ENCODE data around the gene RXRA. TPM values are rescaled to one million over a fixed set of nuclear protein-coding genes. Genes with fewer than 3 reads are reported as not detected.

Gene RXRA
- polyA plus RNA-seq, 1 of the 3 experiments (the other 2 are of a cell fraction), result 7.6 TPM

DNA sequence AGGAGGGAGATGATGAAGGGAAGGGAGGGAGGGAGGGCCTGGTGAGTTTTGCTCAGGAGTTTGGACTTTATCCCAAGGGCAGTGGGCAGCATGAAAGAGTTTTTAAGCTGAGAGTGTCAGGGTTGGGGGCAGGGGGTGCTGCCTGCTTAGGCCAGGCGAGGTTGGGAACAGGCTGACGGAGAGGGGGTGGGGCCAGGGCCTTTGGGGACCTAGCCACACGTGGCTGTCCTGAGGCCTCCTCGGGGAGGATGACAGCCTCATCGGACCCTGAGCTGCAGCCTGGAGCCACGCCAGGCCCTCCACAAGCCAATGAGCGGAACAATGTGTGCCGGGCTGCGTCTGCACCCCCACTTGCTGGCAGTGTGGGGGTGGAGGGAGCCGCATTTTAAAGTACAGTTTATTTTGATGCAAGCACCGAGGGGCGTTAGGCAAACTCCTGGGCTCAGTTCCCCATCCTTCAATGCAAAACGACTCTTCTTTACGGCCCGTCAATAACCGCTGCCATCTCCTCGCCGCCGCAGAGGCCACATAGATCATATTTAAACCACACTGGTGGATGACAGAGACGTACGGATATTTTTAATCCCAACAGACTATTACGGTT is 5.3 kb upstream of the RXRA start:
- H3K4me3 ChIP-seq (ENCODE audit: low read depth in 2 of 2, low read length in 1 of 2), result no peak overlapping the region
- TF ChIP-seq JUND (IDR thresholded peaks at IDR 0.05) (no peak), CTCF (IDR thresholded peaks at IDR 0.05) (no peak), GATA2 (CRISPR knock-in tag; IDR thresholded peaks at IDR 0.05) (no peak), FOXJ3 (CRISPR knock-in tag; IDR thresholded peaks at IDR 0.05) (no peak), USF2 (IDR thresholded peaks at IDR 0.05; ENCODE audit: borderline replicate concordance, low read depth, low read length) (no peak), ELF1 (IDR thresholded peaks at IDR 0.05) (no peak), PBX3 (IDR thresholded peaks at IDR 0.05) (no peak), GABPA (IDR thresholded peaks at IDR 0.05; ENCODE audit: low read depth) (no peak), MXI1 (IDR thresholded peaks at IDR 0.05; ENCODE audit: low read depth, low read length) (no peak), NFIC (IDR thresholded peaks at IDR 0.05; ENCODE audit: borderline replicate concordance) (no peak), MAX (IDR thresholded peaks at IDR 0.05; ENCODE audit: low read depth) (no peak), TCF12 (IDR thresholded peaks at IDR 0.05) (no peak), RXRA (IDR thresholded peaks at IDR 0.05; ENCODE audit: borderline replicate concordance, low read depth) (no peak), POLR2AphosphoS5 (IDR thresholded peaks at IDR 0.05; ENCODE audit: low read depth, low read length) (no peak), RAD21 (IDR thresholded peaks at IDR 0.05; ENCODE audit: low read length) (no peak), TEAD4 (IDR thresholded peaks at IDR 0.05; ENCODE audit: borderline replicate concordance, insufficient read depth) (no peak), EZH2phosphoT487 (IDR thresholded peaks at IDR 0.05; ENCODE audit: borderline replicate concordance, low read depth) (no peak), SIN3A (IDR thresholded peaks at IDR 0.05; ENCODE audit: borderline replicate concordance, low read depth, low read length) (no peak)
- TF ChIP-seq, protein P1, sequence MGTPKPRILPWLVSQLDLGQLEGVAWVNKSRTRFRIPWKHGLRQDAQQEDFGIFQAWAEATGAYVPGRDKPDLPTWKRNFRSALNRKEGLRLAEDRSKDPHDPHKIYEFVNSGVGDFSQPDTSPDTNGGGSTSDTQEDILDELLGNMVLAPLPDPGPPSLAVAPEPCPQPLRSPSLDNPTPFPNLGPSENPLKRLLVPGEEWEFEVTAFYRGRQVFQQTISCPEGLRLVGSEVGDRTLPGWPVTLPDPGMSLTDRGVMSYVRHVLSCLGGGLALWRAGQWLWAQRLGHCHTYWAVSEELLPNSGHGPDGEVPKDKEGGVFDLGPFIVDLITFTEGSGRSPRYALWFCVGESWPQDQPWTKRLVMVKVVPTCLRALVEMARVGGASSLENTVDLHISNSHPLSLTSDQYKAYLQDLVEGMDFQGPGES (IDR thresholded peaks at IDR 0.05; ENCODE audit: low read depth, low read length), result no peak
- H3K36me3 ChIP-seq (replicated peaks in 1 of 2; ENCODE audit: control insufficient read depth in 1 of 2, insufficient read depth in 2 of 2, low read length in 1 of 2), result no peaks in the 10 kb centered on the region
- CTCF ChIA-PET, result no interaction called here
- H3K4me2 ChIP-seq, result no peak overlapping the region
- H3K27me3 ChIP-seq (ENCODE audit: insufficient read depth), result no peaks in the 10 kb centered on the region
- 92% methylated on average over 14 of the region's 22 CpGs for WGBS (ENCODE audit: low lambda C conversion rate)
- no peaks in the 10 kb centered on the region for H3K9me3 ChIP-seq
- H3K9ac ChIP-seq, result no peak overlapping the region
- no peaks in the 10 kb centered on the region for H3K9me2 ChIP-seq
- no peak for DNase-seq
- no peak overlapping the region for H2AFZ ChIP-seq (ENCODE audit: low read depth)
- POLR2A ChIA-PET, result no interaction called here
- no peaks in the 10 kb centered on the region for H4K20me1 ChIP-seq (ENCODE audit: insufficient read depth)
- peaks cover 7% of the 10 kb centered on the region for H3F3A ChIP-seq (replicated peaks; ENCODE audit: insufficient read depth)
- no peak overlapping the region for H3K27ac ChIP-seq (ENCODE audit: low read depth in 2 of 2, low read length in 1 of 2)
- H3K4me1 ChIP-seq (ENCODE audit: control insufficient read depth in 1 of 2, insufficient read depth in 2 of 2, low read depth in 1 of 2, low read length in 1 of 2), result peaks cover 38 to 45% of the 10 kb centered on the region in 2 experiments
- no peaks in the 10 kb centered on the region for H3K79me2 ChIP-seq (ENCODE audit: insufficient read depth)
